ENCODE data around the gene SLC41A3.

The SLC41A3 gene

GRCh38 chr3:126119976-126120375 lies 36.1 kb upstream of the SLC41A3 start:
- no peak for DNase-seq (ENCODE audit: low read depth, low spot score)

DNA sequence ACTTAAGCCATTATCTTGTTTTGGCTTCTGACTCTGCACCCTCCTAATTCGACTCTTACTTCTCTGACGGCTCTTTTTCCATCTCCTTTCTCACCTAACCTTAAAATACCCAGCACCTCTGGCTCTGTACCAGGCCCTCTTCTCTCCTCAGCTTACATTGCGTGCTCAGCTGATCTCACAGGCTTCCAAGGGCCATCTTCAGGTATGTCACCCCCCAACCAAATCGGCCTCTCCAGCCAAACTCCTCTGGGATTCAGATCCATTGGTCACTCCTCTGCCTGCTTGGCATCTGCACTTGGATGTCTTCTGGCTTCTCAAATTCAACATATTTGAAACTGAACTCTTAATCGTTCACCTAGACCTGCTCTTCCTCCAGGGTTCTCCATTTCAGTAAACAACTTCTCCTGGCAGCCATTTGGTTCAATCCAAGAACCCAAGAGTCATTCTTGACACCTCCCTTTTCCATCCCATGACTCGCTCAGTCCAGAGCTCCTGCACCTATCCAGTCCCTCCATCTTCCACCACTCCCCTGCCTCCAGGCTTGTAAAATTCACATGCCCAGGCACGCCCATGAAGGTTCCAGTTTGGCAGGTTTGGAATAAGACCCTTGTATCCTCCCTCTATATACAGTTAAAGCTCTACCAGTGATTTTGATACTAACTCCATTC lies 35.2 kb upstream of the SLC41A3 start:
- no peak for DNase-seq (ENCODE audit: low read depth, low spot score)

DNA sequence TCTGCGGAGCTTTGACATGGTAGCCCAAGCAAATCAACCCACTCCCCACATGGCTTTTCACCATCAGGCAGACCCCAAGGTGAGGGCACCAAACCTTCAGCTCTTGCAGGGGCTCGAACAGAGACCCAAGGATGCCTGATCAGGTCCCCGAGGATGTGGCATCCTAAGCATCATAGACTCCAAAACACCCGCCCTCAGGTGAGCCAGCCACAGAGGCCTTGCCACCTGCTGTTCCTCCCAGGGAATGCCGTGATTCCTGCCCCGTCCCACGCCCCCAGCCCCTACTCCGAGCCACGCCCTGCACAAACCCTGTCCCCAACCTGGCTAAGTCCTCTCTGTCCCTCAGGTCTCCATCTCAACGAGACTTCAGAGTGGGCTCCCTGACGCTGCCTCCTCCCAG lies 34.7 kb upstream of the SLC41A3 start:
- DNase-seq (ENCODE audit: low read depth, low spot score) = no peak

DNA sequence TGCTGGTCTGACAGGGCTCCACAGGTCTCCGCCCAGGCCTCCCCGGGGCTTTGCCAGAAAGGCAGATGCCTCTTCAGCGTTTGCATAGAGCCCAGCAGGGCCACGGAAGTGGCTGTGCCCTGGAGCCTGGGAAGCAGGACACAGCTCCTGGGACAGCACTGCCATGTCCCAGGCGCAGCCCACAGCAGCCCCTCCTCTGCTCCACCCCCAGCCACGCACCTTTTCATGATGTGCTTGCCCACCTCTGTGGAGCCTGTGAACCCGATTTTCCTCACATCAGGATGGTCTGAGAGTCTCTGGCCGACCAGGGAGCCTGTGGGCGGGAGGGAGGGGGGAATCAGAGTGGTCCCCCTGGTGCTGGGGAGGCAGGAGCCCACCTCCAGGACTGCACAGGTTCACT lies 33.9 kb upstream of the SLC41A3 start:
- DNase-seq (ENCODE audit: low read depth, low spot score) = no peak

GRCh38 chr3:126117212-126117611 lies 33.3 kb upstream of the SLC41A3 start:
- no peak for DNase-seq (ENCODE audit: low read depth, low spot score)

GRCh38 chr3:126116526-126116925 lies 32.6 kb upstream of the SLC41A3 start:
- DNase-seq (ENCODE audit: low read depth, low spot score) = no peak

GRCh38 chr3:126114443-126115386 lies 30.8 kb upstream of the SLC41A3 start:
- DNase-seq (ENCODE audit: low read depth, low spot score) = no peak

- no peak for DNase-seq (ENCODE audit: low read depth, low spot score)
Measured at GRCh38 chr3:126113733-126114442, 30.0 kb upstream of the SLC41A3 start.

GRCh38 chr3:126113238-126113555 lies 29.3 kb upstream of the SLC41A3 start:
- no peak for DNase-seq (ENCODE audit: low read depth, low spot score)

DNA sequence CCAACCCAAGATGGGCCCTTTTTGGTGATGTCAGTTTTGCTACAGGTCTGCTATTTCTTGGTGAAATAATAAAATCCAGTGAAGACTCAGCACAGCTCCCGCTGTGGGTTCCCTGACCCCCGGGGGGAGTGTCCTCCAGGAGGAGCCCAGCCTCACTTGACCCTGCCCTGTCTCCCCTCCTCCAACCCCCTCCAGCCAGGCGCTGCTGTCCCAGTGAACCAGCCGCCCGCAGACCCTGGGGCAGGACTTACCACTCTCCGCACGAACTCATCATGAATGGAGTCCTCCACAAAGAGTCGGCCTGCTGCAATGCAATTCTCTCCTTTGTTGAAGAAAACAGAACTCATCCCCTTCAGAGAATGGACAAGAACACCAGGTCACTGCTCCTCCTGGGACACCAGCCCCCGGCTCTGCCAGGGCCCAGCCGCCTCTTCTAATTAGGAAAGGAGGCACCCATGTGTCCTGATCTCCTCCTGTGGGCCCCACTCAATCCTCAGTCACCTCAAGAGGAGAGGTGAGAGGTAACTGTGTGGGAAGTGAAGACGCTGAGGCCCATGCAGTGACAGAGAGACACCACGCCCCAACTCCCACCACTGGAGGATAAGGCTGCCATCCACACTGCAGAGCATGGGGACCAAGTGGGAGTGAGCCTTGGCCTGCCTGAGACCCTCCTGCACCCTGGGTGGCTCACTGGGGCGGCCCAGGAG lies 28.8 kb upstream of the SLC41A3 start:
- no peak for DNase-seq (ENCODE audit: low read depth, low spot score)

DNA sequence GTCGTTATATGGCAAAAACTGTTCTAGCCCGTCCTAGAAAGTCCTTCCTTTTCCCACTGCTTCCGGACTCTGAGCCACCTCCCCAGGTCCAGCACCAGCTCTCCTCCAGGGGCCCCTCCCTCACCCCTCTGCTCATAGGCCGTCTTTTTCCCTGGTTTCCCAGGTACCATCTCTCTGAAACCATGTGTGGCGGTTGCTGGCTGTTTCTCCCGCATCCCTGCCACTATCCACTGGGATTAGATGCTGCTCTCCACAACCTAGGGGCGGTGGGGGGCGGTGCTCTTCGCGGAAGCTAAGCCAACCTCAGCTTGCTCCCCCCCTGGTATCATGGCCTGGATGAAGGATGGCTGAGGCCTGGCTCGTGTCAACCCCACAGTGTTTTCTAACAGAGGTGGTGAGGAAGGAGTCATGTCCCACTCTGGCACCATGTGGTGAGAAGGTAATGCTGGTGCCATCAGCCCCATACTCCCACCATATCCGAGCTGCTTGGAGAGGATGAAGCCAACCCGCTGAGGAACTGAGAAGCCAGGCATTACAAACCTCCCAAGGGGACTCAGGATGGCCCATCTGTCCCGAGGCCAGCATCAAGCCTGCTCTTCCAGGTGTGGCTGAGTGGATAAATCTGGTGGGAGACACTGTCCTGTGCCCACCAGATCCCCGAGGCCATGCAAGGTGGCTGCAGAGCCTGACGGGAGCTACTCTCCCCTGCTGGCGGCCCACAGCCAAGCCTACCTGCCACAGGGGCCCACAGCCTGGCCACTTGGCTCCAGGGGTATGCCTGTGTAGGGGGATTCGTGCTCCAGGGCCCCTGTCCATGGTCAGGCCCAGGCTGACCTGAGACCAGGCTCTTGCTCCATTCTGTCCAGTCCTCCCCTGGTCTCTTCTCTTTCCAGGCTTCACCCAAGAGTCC lies 27.9 kb upstream of the SLC41A3 start:
- DNase-seq (ENCODE audit: low read depth, low spot score) = no peak

DNA sequence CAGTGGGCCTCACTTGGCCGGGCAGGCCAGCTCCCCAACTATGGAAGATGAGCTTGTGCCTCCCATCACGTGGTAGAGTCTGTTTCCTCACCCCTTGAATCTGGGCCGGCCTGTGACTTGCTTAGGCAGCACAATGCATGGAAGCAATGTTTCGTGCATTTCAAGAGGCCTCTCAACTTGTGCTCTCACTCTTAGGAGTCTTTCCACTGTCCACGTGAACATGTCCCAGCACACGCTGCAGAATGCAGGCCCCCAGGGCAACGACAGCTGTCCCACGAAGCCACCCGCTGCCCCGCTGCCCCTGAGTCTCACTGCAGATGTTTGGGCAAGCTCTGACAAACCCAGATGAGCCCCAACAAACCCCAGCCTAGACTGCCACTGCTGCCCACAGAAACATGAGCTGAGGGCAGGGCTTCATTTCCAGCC lies 27.2 kb upstream of the SLC41A3 start:
- no peak for DNase-seq (ENCODE audit: low read depth, low spot score)

DNA sequence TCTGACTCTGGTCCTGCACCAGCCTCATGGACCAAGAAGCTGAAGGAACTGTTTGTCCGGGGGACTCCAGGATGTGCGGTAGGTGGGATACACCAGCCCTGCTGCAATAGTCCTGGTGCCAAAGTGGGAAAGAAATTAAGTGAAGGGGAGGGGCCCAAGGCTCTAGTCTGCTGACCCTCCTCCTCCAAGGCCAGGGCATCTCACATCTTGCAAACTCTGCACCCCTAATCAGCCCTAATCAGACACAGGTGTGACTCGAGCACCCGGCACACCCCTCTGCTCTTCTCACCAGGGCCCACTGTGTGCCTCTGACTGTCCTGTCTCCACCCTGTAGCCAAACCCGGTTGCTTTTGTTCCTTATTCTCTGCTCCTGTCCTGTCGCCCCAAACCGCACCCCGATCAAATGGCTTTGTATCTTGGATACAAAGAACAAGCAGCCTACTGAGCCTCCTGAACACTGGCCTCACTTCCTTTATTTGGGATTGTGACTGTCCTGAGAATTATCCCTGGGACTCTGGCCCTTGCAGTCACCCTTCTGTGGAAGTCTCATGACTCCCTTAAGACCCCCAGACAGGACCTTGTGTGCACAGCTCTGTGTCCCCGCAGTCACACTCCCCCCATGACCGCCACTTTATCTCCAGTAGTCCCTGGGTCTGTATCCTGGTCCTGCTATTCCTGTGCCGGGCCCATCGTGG lies 26.7 kb upstream of the SLC41A3 start:
- no peak for DNase-seq (ENCODE audit: low read depth, low spot score)

DNA sequence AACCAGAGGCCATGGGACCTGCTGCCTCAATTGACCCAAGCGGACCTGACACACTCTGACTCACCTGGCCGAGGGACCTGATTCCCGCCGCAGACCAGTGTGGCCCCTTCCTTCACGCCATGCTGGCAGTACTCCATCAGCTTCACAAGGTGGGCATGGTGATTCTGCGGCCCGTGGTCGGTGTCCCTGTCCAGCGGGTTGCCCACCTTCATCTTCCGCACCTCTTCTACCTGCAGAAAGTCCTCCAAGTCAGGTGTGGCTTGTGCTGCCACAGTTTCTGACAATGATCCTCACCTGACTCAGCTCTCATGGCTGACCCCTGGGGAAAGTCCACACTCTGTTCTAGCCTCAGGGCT lies 25.9 kb upstream of the SLC41A3 start:
- DNase-seq (ENCODE audit: low read depth, low spot score) = no peak

GRCh38 chr3:126109146-126109879 lies 25.4 kb upstream of the SLC41A3 start:
- no peak for DNase-seq (ENCODE audit: low read depth, low spot score)

- no peak for DNase-seq (ENCODE audit: low read depth, low spot score)
Measured at GRCh38 chr3:126108676-126109050, 24.7 kb upstream of the SLC41A3 start.

DNA sequence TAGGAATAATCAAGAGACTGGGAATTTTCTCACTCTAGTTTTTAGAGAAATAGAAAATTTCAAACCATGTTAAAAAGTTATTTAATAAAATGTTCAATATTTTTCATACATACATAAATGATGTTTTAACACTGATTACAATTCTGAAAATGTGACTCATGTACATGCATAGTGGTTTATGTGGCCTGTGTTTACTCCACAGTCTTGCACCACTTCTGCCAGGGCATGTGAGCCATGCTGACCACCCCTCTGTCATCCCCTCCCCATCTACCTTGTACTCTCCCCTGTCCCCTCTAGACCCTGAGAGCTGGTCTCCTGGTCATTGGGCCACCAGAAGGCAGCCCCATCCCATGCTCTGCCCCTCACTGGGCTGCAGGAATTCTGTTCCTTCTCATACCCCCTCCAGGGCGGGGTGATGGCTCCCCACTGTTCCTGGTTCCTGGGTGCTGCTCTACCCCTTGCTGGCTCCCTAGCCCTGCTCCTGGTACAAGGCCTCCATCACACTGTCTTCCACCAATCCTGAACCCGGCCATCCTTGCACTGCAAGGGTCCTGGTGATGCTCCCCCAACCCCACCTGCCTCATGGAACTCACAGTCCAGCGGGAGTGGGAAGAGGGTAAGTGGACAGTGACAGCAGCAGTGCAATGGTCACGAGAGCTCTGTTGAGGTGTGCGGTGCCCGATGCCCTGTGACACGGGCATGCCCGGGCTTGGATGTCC lies 24.2 kb upstream of the SLC41A3 start:
- DNase-seq (ENCODE audit: low read depth, low spot score) = no peak

GRCh38 chr3:126107203-126107939 lies 23.4 kb upstream of the SLC41A3 start:
- DNase-seq (ENCODE audit: low read depth, low spot score) = no peak
